Endothelial cell (in vitro differentiated cells): ENCODE measurements around the gene TAF11L8. TPM values are rescaled to one million over a fixed set of nuclear protein-coding genes. Genes with fewer than 3 reads are reported as not detected.

Experiments used
- total RNA-seq: library from RNA; stranded (reverse); fragmentation: NEBNext Ultra II Directional; extraction: Animal tissue kit (Norgen Biotek cat#: 25700); gene quantifications from one replicate; pipeline ENCODE4 v1.2.1, GENCODE V29; 2021; ENCODE audit not compliant: unreplicated experiment

Gene TAF11L8
- total RNA-seq, 1 donor from 2014 or later = not detected

Other genes starting within 250 kb of the TAF11L8 start
- not detected for gene TAF11L2, start 92.7 kb downstream of the TAF11L8 start, total RNA-seq
- gene TAF11L3, start 72.6 kb downstream of the TAF11L8 start, total RNA-seq = not detected
- gene TAF11L4, start 69.2 kb downstream of the TAF11L8 start, total RNA-seq = not detected
- gene TAF11L5, start 65.7 kb downstream of the TAF11L8 start, total RNA-seq = not detected
- gene TAF11L6, start 62.3 kb downstream of the TAF11L8 start, total RNA-seq = not detected
- gene TAF11L7, start 5.2 kb downstream of the TAF11L8 start, total RNA-seq = not detected
- gene TAF11L9, start 3.4 kb upstream of the TAF11L8 start, total RNA-seq = not detected
- not detected for gene TAF11L10, start 6.9 kb upstream of the TAF11L8 start, total RNA-seq
- not detected for gene TAF11L11, start 13.2 kb upstream of the TAF11L8 start, total RNA-seq
- not detected for gene TAF11L12, start 19.4 kb upstream of the TAF11L8 start, total RNA-seq
- gene TAF11L13, start 41.1 kb upstream of the TAF11L8 start, total RNA-seq = not detected
- not detected for gene TAF11L14, start 43.5 kb upstream of the TAF11L8 start, total RNA-seq